HG03064 (cell line): ENCODE measurements around the gene CD164L2.

ENCODE experiments used
- ATAC-seq: cut with Tn5 transposase; IDR thresholded peaks from one replicate; pipeline ENCODE4 v1.9.1; 2021; ENCODE audit warnings: low read depth; ENCODE audit not compliant: unreplicated experiment

The CD164L2 gene

GRCh38 chr1:27330786-27331185, 52.3 kb downstream of the CD164L2 start:
- ATAC-seq: no peak
